NCI-H1048 (cell line): ENCODE results near the gene CPEB1.
"Not testable (repeated sequence)": the region's sequence is repeated elsewhere in the genome, so short reads cannot be mapped to it uniquely, and the experiment has no call there.

ENCODE experiments used
- DNase-seq: peaks from one replicate; lab custom pipeline; 2025; lab: John Stamatoyannopoulos, UW

Gene CPEB1

DNA sequence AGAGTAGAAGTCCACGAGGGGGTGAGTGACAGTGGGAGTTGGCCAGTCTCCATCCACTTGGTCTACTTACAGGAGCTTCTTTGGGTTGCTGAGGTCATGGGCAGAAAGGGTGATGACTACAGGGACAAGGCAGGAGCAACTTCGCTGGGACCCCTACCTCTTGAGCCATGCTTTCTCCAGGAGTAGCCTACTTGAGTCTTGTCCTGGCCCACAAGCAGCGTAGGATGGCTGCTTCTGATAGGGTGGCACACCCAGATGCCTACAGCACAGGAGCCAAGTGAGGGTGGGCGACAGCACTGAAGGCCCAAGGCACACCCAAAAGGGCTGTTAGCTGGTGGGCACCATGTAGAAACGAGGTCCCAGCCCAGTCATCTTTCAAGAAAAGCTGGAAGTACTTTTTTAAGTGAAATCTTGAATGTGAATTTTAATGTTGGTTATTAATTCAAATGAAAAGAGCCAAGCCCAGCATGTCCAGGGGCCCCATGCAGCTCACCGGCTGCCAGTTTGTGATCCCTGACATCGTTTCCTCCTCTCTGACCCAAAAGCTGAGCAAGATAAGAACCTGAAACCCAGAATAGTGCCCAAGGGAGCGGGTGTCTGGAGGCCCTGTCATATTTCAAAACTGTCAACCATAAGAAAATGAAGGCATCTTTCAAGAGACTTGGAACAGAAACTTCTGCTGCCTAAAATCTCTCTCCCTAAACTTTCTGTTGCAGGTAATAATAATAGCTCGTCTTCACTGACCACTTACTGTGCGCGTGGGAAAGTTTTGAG is 2.2 kb upstream of the CPEB1 start:
- no peak for DNase-seq

DNA sequence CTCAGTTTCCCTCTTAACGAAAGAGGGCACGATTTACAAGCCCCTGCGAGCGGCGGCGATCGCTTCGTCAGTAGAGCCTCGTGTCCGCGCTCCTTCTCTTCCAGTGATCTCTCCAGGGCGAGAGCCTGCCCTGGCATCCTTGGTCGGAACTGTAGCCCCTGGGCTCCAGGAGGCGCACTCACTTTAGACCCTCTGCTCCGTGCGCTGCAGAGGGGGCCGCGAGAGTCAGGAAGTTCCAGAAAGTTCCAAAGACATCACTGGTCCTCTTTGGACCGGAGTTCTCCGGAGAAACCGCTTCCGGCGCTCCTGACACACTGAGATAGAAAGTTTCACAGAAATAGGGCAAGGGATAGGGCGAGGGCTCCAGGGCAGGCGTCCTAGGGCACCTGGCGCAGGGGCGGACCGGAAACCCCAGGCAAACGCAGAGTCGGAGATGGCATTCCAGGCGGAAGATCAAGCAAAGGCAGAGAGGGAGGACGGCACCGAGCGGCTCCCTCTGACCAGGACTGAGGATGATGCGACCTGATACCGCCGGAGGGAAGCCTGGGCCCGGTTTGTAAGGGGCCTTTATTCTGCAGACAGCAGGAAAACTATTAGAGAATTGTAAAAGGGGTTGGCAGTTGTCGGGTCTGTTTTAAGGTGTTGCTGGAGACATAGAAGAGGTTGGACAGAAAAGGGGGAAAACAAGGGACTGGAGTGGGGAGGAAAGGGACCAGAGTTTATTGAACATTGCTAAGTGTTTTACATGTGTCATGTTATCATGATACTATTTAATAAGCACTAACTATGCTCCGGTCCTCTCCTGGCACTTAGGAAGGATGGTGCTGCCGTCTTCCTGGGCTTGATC is 1.3 kb upstream of the CPEB1 start:
- no peak for DNase-seq

DNA sequence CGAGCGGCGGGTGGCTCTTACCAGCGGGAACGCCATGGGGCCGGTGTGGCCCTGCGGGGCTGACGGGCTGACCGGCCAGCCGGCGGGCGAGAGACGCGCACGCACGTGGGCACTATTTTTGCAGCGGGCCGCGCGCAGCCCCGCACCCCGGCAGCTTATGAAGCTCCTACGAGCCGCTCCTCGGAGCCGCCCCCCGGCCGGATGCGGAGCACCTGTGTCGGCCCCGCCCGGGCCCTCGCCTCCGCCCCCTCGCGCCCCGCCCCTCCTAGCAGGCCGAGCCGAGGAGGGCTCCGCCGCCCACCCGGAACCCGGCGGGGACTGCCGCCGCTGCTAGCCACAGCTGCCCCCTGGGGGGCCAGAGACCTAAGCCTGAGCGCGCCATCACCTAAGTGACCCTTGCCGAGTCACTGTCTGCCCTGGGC is 683 bp upstream of the CPEB1 start:
- no peak for DNase-seq

DNA sequence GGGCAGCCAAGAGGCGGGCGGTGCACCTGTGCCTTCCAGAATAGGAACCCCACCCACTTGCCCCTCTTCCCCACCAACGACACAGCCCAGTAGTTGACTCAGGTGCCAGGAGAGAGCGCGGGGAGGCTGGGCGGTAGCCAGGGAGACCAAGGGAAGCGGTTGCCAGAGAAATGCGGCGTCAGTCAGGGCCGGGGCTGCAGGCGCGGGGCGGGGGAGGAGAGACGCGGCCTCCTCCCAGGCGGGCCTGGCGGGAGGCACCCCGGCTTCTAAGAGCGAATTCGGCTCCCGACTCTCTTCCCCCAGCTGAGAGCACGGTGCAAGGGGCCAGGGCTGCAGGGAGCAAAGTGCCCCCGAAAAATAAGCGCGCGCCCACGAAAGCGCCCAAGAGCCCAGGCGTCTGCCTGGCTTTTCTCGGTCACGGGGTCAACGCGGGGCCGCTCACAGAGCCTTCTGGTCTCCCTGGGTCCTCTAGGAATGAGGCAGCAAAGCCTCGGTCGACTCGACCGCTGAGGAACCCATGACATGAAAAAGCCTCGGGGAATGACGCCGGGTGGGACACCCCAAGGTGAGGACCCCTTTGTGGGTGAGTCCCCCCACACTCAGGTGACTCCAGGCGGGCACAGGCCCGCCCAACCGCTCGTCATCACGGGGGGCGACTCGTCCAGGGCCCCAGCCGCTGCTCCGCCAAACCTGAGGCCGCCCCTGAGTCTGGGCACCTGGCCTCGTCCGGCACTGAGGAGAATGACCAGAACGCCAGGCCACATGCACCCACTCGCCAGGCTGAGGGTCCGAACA is 716 bp downstream of the CPEB1 start:
- no peak for DNase-seq

DNA sequence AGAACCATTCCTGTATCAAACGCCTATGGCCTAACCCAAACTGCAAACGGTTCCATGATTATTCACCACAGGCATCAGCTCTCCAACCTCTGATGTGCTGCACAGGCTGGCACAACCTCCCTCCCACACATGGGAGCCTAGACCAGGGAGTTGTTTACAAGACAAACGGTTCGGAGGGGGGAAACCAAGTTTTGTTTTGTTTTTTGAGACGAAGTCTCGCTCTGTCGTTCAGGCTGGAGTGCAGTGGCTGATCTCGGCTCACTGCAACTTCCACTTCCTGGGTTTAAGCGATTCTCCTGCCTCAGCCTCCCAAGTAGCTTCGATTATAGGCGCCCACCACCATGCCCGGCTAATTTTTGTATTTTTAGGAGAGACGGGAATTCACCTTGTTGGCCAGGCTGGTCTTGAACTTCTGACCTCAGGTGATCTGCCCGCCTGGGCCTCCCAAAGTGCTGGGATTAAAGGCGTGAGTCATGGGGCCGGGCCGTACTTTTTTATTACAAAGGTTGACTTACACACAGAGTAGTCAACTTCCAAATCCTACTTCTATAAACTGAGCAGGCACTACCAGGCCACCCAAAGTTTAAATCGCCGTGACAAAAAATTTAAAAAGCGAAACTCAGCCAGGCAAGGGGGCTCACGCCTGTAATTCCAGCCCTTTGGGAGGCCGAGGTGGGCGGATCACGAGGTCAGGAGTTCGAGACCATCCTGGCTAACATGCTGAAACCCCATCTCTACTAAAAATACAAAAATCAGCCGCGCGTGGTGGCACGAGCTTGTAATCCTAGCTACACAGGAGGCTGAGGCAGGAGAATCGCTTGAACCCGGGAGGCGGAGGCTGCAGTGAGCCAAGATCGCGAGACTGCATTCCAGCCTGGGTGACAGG is 2.0 kb downstream of the CPEB1 start:
- not testable (repeated sequence) for DNase-seq

DNA sequence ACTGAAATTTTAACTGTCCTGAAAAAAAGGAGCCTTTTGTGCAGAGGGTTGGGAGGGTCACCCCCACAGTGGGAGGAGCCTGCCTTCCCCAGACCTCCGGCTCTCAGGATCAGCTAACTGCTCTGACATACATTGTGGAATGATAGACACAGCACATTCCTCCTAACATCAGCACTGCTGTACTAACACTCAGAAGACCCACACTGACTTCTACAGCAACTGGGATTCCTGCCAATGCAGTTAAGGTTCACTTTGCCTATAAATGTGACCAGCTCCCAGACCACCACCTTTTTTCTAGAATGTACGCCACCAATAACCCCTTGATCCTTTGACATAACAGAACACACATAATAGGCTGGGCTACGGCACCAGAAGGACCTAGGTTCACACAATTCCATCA is 3.2 kb downstream of the CPEB1 start:
- no peak for DNase-seq

DNA sequence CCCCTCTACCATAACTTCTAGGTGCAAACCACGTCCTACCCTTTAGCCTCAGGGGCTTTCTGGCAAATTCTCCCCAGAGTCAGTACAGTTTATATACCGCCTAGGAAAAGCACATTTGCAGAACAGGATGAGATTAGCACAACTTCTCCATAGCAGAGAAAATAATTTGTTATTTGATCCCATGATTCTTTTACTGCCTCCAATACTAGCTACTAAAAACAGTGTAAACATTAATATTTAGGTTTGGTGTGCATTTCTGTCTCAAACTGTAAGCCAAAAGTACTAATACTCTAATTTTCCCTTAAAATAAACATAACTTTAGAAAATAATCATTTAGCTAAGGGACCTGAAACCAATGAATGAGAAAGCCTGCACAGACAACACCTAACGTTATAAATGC is 4.5 kb downstream of the CPEB1 start:
- DNase-seq = no peak

DNA sequence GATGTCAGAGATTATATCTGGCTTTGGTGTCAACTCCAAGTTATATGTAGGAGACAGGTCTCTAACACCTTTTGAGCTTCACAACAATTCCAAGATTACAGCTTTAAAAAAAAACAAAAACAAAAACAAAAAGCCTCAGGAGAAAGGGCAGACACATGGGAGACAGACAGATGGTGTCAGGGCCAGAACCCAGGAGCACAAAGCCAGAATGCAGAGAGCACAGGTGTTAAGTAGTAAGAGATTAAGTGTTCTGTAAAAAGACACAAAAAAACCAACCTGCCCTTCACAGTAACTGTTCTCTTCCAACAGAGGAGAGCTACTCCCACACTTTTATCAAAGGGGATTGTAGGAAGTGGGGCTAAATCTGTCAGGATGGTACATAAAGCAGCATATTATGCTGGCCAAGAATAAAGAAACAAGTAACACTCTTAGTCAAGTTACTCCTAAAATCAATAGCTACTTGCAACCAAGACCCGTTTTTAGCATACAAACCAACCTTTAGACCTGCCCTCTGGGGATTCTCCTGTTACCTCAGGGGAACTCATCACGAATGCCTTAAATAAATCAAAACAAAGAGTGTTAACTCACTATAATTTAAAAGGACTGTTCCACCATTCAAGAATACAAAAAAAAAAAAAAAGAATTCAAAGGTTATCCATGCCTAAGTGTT is 5.9 kb downstream of the CPEB1 start:
- no peak for DNase-seq

DNA sequence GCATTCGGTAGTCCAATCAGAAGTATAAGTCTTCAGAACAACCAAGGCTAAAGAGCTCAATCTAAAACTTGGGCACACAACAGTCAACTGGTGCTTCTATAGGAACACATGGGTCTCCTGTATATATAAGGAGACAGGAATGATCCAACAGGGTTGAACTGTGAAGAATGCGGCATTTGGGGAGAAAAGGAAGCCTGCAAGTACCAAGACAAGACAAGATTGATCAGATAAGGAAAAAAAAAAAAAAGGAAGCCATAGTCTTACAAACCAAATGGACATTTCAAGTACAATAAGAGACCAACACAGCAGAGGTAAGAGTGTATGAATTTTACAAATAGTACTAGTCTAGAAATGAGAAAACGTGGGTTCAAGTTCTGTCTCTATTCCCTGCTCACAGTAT is 6.5 kb downstream of the CPEB1 start:
- DNase-seq = no peak

DNA sequence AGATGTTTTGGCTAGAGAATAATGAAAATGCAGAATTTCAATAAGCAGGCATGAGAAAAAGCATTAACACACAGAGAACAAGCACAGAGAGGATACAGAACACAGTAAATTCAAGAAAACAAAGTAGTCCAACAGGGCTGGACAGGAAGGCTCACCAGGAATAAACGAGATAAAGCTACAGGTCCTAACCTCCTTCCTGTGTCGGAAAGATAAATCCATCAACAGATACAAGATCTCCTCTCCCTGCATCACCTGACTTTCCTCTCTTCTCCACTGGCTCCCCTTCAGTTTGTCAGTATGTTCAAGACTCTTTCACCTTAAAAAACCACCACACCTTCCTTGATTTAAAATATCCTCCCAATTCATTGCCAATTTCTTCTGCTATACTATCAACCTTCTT is 11.4 kb downstream of the CPEB1 start:
- DNase-seq = no peak

DNA sequence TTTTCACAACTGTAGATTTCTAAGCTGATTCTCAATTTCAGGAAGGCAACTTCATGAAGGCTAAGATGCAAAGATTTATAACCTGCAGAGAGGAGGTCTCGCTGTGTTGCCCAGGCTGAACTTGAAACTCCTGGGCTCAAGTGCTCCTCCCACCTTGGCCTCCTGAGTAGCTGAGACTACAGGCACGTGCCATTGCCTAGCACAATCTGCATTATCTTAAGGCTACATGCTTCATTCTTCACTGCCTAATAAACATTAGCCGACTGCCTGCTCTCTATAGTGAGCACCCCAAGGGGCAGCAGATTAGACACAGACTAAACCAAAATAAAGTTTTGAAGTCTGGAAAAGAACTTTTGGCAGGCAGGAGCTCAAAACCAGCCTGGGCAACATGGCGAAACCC is 17.1 kb downstream of the CPEB1 start:
- no peak for DNase-seq

DNA sequence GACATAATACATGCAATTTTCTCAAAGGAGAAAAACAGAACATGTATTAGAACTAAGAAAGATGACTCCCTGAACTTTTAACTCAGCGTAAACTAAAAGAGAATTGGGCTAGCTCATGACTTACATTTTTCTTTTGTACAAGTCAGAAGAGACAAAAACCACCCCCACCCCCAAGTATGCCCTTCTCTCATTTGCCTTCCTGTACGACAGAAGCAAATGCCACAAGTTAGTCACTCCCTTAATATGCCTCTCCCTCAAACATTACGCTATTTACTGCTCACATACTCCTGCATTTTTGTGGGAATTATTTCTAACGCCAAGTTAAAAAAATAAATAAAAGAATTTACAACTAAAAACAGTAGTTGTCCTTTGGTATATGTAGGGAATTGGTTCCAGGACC is 22.0 kb downstream of the CPEB1 start:
- DNase-seq = no peak

DNA sequence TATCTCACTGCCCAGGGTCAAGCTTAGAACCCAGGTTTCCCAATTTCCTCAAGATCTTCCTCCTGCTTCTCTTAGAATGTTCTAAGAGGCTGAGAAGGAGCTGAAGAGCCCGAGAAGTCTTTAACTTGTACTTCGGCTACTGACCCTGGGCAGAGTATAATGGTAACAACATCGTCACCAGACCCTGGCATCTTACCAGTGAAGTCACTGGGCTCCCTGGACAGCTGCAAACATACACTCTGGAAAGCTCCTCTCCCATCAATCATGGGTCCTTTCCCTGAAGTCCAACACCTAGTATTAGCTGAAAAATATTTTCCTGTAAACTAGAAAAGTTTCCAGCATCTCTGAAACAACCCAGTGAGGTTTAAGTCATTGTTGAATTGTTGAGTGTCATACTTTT is 22.7 kb downstream of the CPEB1 start:
- no peak for DNase-seq

DNA sequence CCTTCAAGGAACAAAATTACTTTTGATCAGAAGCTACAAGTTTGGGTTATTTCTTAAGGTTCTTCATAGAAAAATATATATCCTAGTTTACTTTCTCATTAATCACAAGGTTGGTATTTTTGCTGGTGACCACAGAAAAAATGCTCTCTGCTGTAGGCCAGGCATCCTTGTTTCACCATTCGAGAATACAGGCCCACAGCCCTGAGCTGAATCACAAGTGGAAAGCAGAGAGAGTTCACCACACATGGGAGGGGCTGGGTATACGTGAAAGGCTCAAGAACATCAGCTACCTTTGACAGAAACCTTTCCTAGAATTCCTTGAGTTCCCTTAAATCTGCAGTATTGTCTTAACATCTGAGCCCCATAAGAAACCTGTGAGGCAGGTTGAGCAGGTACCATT is 23.2 kb downstream of the CPEB1 start:
- DNase-seq = no peak

DNA sequence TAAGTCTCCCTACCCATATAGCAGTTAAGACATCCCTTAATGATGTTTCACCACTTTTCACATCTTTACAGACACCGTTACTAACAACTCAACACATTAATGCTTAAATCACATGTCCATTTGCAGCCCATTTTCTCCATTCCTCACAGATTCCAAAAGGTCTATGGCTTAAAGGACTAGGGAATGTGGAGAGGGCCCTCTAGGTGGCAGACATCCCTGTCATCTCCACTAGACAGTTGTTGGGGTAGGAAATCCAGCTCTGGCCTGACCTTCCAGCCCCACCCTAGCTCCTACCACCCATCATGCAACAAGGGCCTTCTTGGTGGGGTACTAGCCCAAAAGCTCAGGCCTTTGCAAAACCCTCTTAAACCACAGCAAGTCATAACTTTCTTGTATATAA is 25.2 kb downstream of the CPEB1 start:
- no peak for DNase-seq

DNA sequence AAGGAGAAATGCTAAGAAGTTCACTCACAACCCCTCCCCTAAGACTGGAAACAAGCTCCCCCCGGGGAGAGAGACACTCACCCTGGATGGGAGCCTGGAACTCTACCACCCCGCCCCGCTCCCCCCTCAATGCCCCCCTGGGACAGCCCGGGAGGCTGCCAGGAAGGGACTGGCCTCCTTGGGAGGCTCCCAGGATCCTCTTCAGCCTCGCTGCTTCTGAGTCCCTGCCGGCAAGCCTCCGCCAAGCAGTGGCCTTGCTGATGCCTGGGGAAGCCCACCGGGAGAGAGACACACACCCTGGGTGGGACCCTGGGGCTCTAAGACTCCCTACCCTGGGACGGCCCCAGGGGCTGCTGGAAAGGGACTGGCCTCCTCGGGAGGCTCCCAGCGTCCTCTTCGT is 33.4 kb downstream of the CPEB1 start:
- no peak for DNase-seq

DNA sequence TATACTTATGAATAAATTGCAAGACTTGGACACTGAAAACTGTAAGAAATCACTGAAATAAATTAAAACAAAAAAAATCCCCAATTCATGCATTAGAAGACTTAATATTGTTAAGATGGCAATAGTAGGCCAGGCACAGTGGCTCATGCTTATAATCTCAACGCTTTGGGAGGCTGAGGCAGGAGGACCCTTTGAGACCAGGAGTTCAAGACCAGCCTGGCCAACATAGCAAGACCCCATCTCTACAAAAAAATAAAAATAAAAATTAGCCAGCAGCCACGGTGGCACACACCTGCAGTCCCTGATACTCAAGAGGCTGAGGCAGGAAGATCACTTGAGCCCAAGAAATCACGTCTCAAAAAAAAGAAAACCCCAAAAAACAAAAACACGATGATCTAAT is 35.8 kb downstream of the CPEB1 start:
- DNase-seq = no peak

DNA sequence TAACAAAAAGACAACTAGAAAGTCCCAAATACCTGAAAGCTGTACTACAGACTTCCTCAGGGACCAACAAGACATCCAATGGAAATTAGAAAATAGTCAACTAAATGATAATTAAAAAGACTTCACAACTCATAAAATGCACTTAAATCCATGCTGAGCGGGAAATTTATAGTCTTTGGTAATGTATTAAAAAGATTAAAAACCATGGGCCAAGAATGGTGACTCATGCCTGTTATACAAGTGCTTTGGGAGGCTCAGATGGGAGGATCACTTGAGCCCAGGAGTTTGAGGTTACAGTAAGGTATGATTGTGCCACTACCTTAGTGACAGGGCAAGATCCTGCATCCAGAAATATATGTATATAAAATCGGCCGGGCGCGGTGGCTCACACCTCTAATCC is 45.0 kb downstream of the CPEB1 start:
- DNase-seq = no peak

DNA sequence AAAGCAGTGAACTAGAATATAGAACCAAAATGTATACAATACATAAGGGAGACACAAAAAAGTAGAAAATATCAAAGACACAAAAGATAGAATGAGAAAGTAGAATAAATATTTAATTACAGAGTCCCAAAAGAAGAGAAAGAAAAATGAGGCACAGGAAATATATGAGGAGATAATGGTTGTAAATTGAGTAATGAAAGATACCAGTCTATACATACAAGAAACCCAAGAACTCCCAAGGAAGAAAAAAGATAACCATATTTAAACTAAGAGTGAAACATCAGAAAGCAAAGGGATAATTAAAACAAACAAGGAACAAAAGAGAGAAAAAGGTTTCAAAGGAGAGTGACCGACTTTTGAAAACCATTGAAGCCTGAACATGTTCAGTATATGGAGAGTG is 47.3 kb downstream of the CPEB1 start:
- DNase-seq = no peak

DNA sequence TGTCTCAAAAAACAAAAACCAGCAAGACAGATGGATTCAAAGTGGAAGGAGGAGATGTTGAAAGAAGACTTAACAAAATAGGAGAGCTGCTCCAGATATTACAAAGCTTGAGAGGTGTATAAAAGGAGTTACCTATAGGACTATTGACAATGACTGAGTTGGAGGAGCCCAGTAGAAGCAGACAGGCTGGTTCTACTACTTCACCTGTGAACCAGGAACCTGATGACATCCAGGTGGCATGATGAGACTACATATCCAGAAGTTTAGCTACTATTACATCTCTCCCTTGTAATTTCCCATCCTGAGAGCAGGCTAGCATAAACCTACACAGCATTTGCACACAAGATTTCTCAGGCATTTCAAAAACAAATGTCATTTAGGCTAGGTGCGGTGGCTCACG is 49.3 kb downstream of the CPEB1 start:
- DNase-seq = no peak

DNA sequence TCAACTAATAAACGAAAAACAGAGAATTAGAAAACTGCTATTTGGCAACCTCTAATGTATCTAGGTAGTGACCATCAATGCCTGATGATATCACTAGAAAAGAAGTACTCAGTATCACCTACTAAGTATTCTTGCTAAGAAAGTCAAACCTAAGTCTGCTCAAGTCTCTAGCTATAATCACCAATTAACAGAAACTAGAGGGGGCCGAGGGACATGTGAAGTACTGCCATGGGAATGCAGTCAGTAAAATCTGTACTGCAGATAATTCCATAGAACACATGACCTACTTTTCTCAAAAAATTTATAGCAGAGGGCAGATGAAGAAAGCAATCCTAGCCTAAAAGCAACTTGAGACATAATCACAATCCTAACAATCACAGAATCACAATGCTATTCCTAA is 51.4 kb downstream of the CPEB1 start:
- no peak for DNase-seq
